WTC11 (cell line): ENCODE measurements around the gene DYNLL2. TPM values are rescaled to one million over a fixed set of nuclear protein-coding genes. Genes with fewer than 3 reads are reported as not detected.

ENCODE experiments used
- ATAC-seq: fragments of 200-7000 bp; cut with Tn5 transposase; 2 replicates; pipeline ENCODE4 v1.10.0; 2021; ENCODE audit warnings: mild to moderate bottlenecking, moderate library complexity
- CTCF ChIA-PET: fragments of 300-600 bp; sonication (Branson Sonifier 250); formaldehyde crosslinking; loops from one replicate; lab custom pipeline; 2021; ENCODE audit warnings: antibody characterized with exemption; lab: Charles Lee
- POLR2A ChIA-PET: fragments of 350-600 bp; sonication (Branson Sonifier 250); formaldehyde crosslinking; loops from one replicate; lab custom pipeline; 2021; ENCODE audit warnings: antibody characterized with exemption; lab: Charles Lee
- DNase-seq: peaks from one replicate; pipeline ENCODE4 v3.0.0; 2021; ENCODE audit warnings: low spot score
- H3K27ac Mint-ChIP-seq: 2 replicates; pipeline ENCODE4 v1.8.0; 2021; ENCODE audit warnings: mixed read lengths
- H3K27me3 Mint-ChIP-seq: 2 replicates; pipeline ENCODE4 v1.8.0; 2021; ENCODE audit warnings: low read depth, mild to moderate bottlenecking, moderate library complexity, mixed read lengths
- H3K36me3 Mint-ChIP-seq: 2 replicates; pipeline ENCODE4 v1.8.0; 2021; ENCODE audit warnings: mixed read lengths
- H3K4me1 Mint-ChIP-seq: 2 replicates; pipeline ENCODE4 v1.8.0; 2022; ENCODE audit warnings: mixed read lengths
- H3K4me3 Mint-ChIP-seq: 2 replicates; pipeline ENCODE4 v1.8.0; 2021; ENCODE audit warnings: mild to moderate bottlenecking, moderate library complexity, mixed read lengths
- H3K9me3 Mint-ChIP-seq: 2 replicates; pipeline ENCODE4 v1.8.0; 2021; ENCODE audit warnings: mixed read lengths
- ATF1 ChIP-seq: sonication (generic); formaldehyde crosslinking; IDR thresholded peaks from 2 replicates; pipeline ENCODE4 v1.8.1; 2023; ENCODE audit warnings: mild to moderate bottlenecking, moderate library complexity, missing genetic modification reagents
- E2F1 ChIP-seq: sonication (generic); formaldehyde crosslinking; IDR thresholded peaks from 2 replicates; pipeline ENCODE4 v1.8.0; 2022; ENCODE audit warnings: mild to moderate bottlenecking, missing genetic modification reagents
- EMX1 ChIP-seq: fragments of 250-450 bp; sonication (Bioruptor Pico); IDR thresholded peaks from 2 replicates; pipeline ENCODE4 v1.8.0; 2021; ENCODE audit warnings: mild to moderate bottlenecking
- GRHL2 ChIP-seq: fragments of 250-450 bp; sonication (Bioruptor Pico); IDR thresholded peaks from 2 replicates; pipeline ENCODE4 v1.8.0; 2022; ENCODE audit warnings: mild to moderate bottlenecking, moderate library complexity; ENCODE audit not compliant: insufficient replicate concordance, severe bottlenecking
- IRF2 ChIP-seq: sonication (generic); formaldehyde crosslinking; IDR thresholded peaks from 2 replicates; pipeline ENCODE4 v1.8.0; 2022; ENCODE audit warnings: low read depth, missing genetic modification reagents, borderline replicate concordance
- JAZF1 ChIP-seq: fragments of 250-450 bp; sonication (Bioruptor Pico); IDR thresholded peaks from 2 replicates; pipeline ENCODE4 v1.9.0; 2021; ENCODE audit warnings: moderate library complexity, mild to moderate bottlenecking, inconsistent platforms
- NR1H2 ChIP-seq: sonication (generic); formaldehyde crosslinking; IDR thresholded peaks from 2 replicates; pipeline ENCODE4 v1.9.0; 2021; ENCODE audit warnings: mild to moderate bottlenecking, moderate library complexity, missing genetic modification reagents
- NR2C2 ChIP-seq: sonication (generic); formaldehyde crosslinking; IDR thresholded peaks from 2 replicates; pipeline ENCODE4 v1.8.0; 2022; ENCODE audit warnings: mild to moderate bottlenecking, missing genetic modification reagents
- OVOL2 ChIP-seq: fragments of 250-450 bp; sonication (Bioruptor Pico); IDR thresholded peaks from 2 replicates; pipeline ENCODE4 v1.9.0; 2021; ENCODE audit warnings: mild to moderate bottlenecking, borderline replicate concordance
- RELA ChIP-seq: sonication (generic); formaldehyde crosslinking; IDR thresholded peaks from 2 replicates; pipeline ENCODE4 v1.8.1; 2022; ENCODE audit warnings: missing genetic modification reagents, mild to moderate bottlenecking, borderline replicate concordance
- SOX15 ChIP-seq: fragments of 250-450 bp; sonication (Bioruptor Pico); IDR thresholded peaks from 2 replicates; pipeline ENCODE4 v1.9.0; 2021; ENCODE audit warnings: mild to moderate bottlenecking
- TP53 ChIP-seq: sonication (generic); formaldehyde crosslinking; IDR thresholded peaks from 2 replicates; pipeline ENCODE4 v1.8.1; 2023; ENCODE audit warnings: mild to moderate bottlenecking, missing genetic modification reagents
- ZBTB21 ChIP-seq: sonication (generic); formaldehyde crosslinking; IDR thresholded peaks from 2 replicates; pipeline ENCODE4 v1.8.1; 2023; ENCODE audit warnings: mild to moderate bottlenecking, missing genetic modification reagents, borderline replicate concordance
- ZNF138 ChIP-seq: sonication (generic); formaldehyde crosslinking; conservative IDR thresholded peaks from 2 replicates; pipeline ENCODE4 v1.8.1; 2022; ENCODE audit warnings: mild to moderate bottlenecking, moderate library complexity, missing genetic modification reagents
- ZNF219 ChIP-seq: sonication (generic); formaldehyde crosslinking; IDR thresholded peaks from 2 replicates; pipeline ENCODE4 v1.8.0; 2023; ENCODE audit warnings: missing genetic modification reagents, mild to moderate bottlenecking, borderline replicate concordance
- ZNF281 ChIP-seq: sonication (generic); formaldehyde crosslinking; IDR thresholded peaks from 2 replicates; pipeline ENCODE4 v1.8.0; 2023; ENCODE audit warnings: mild to moderate bottlenecking, missing genetic modification reagents
- ZNF317 ChIP-seq: sonication (generic); formaldehyde crosslinking; IDR thresholded peaks from 2 replicates; pipeline ENCODE4 v1.8.1; 2023; ENCODE audit warnings: low read depth, mild to moderate bottlenecking, moderate library complexity, missing genetic modification reagents, borderline replicate concordance
- ZNF396 ChIP-seq: fragments of 250-450 bp; sonication (Bioruptor Pico); IDR thresholded peaks from 2 replicates; pipeline ENCODE4 v1.8.0; 2021; ENCODE audit warnings: mild to moderate bottlenecking, moderate library complexity, borderline replicate concordance
- ZNF416 ChIP-seq: fragments of 250-450 bp; sonication (Bioruptor Pico); IDR thresholded peaks from 2 replicates; pipeline ENCODE4 v1.9.0; 2021; ENCODE audit warnings: mild to moderate bottlenecking, inconsistent platforms
- ZSCAN18 ChIP-seq: fragments of 250-450 bp; sonication (Bioruptor Pico); IDR thresholded peaks from 2 replicates; pipeline ENCODE4 v2.1.2; 2022; ENCODE audit warnings: mild to moderate bottlenecking, moderate library complexity
- total RNA-seq: library from RNA; stranded (reverse); gene quantifications from 3 replicates; pipeline ENCODE4 v1.2.3, GENCODE V29; 2021
- TF ChIP-seq, protein P1 (sequence below): sonication (generic); formaldehyde crosslinking; IDR thresholded peaks from 2 replicates; pipeline ENCODE4 v1.8.0; 2023; ENCODE audit warnings: missing genetic modification reagents
- TF ChIP-seq, protein P2 (sequence below): sonication (generic); formaldehyde crosslinking; IDR thresholded peaks from 2 replicates; pipeline ENCODE4 v1.8.1; 2022; ENCODE audit warnings: mild to moderate bottlenecking, missing genetic modification reagents, moderate library complexity, borderline replicate concordance
- TF ChIP-seq, protein P3 (sequence below): sonication (generic); formaldehyde crosslinking; IDR thresholded peaks from 2 replicates; pipeline ENCODE4 v1.8.1; 2022; ENCODE audit warnings: low read depth, missing genetic modification reagents, borderline replicate concordance

DYNLL2 gene
- total RNA-seq, 1 experiment from 2014 or later: 34.6 TPM

DNA sequence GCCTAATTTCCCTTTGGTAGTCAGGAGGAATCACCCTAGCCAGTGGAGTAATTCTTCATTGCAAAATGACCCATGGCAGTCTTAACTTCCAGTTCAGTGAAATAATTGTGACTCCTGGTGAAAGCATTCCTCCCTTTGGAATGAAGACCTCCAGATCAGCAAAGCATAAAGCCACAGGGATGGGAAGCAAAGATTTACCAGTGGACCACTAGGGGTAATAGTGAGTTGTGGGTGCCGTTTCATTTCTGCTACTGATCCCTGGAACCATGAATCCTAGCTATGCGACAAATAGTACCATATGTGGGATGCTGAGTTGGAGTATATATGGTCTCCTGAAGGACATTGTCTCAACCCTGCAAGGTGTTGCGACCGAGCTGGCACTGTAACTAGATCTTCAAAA is 13.7 kb downstream of the DYNLL2 start (continued):
- no peak for TF ChIP-seq ZNF138
- TF ChIP-seq, protein P1, sequence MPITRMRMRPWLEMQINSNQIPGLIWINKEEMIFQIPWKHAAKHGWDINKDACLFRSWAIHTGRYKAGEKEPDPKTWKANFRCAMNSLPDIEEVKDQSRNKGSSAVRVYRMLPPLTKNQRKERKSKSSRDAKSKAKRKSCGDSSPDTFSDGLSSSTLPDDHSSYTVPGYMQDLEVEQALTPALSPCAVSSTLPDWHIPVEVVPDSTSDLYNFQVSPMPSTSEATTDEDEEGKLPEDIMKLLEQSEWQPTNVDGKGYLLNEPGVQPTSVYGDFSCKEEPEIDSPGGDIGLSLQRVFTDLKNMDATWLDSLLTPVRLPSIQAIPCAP (CRISPR knock-in tag): no peak

GRCh38 chr17:58097384-58098088 is 14.3 kb downstream of the DYNLL2 start:
- Mint-ChIP-seq H3K27ac (no peak overlapping the region), H3K4me3 (no peak overlapping the region), H3K36me3 (peaks cover 4% of the 10 kb centered on the region), H3K9me3 (no peaks in the 10 kb centered on the region), H3K4me1 (no peaks in the 10 kb centered on the region), H3K27me3 (no peaks in the 10 kb centered on the region)
- ChIA-PET CTCF (interaction anchor here (0.6 to 2.2 kb wide), 3 partner anchors 53 to 102 kb away, joined by 3 to 7 read pairs (median 3); partner anchors contain the start of gene SRSF1), POLR2A (no interaction called here)
- ATAC-seq (no peak), DNase-seq (no peak)
- TF ChIP-seq, protein P2, sequence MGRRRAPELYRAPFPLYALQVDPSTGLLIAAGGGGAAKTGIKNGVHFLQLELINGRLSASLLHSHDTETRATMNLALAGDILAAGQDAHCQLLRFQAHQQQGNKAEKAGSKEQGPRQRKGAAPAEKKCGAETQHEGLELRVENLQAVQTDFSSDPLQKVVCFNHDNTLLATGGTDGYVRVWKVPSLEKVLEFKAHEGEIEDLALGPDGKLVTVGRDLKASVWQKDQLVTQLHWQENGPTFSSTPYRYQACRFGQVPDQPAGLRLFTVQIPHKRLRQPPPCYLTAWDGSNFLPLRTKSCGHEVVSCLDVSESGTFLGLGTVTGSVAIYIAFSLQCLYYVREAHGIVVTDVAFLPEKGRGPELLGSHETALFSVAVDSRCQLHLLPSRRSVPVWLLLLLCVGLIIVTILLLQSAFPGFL (CRISPR knock-in tag): no peak
- TF ChIP-seq GRHL2 (CRISPR knock-in tag): no peak
- TF ChIP-seq, protein P3, sequence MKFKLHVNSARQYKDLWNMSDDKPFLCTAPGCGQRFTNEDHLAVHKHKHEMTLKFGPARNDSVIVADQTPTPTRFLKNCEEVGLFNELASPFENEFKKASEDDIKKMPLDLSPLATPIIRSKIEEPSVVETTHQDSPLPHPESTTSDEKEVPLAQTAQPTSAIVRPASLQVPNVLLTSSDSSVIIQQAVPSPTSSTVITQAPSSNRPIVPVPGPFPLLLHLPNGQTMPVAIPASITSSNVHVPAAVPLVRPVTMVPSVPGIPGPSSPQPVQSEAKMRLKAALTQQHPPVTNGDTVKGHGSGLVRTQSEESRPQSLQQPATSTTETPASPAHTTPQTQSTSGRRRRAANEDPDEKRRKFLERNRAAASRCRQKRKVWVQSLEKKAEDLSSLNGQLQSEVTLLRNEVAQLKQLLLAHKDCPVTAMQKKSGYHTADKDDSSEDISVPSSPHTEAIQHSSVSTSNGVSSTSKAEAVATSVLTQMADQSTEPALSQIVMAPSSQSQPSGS: no peak
- no peak for TF ChIP-seq ZSCAN18
- TF ChIP-seq TP53 (CRISPR knock-in tag): no peak
- no peak for TF ChIP-seq IRF2
- no peak for TF ChIP-seq SOX15
- TF ChIP-seq ZNF281 (CRISPR knock-in tag): no peak
- TF ChIP-seq ZNF396 (CRISPR knock-in tag): no peak
- no peak for TF ChIP-seq E2F1 (CRISPR knock-in tag)
- no peak for TF ChIP-seq RELA (CRISPR knock-in tag)
- no peak for TF ChIP-seq NR2C2 (CRISPR knock-in tag)

GRCh38 chr17:58100506-58100905 is 17.3 kb downstream of the DYNLL2 start:
- CTCF ChIA-PET: interaction anchor here (1.8 kb wide), 1 partner anchor 12 kb away, joined by 5 read pairs; no protein-coding TSS in a partner anchor
- POLR2A ChIA-PET: no interaction called here
- DNase-seq (no peak), ATAC-seq (no peak)
- Mint-ChIP-seq H3K4me1 (no peaks in the 10 kb centered on the region), H3K36me3 (no peaks in the 10 kb centered on the region), H3K27me3 (no peaks in the 10 kb centered on the region), H3K9me3 (no peaks in the 10 kb centered on the region), H3K27ac (no peak overlapping the region), H3K4me3 (no peak overlapping the region)
- TF ChIP-seq ATF1 (CRISPR knock-in tag) (no peak), OVOL2 (CRISPR knock-in tag) (no peak), EMX1 (no peak), NR1H2 (CRISPR knock-in tag) (no peak), SOX15 (no peak), JAZF1 (no peak), ZNF317 (CRISPR knock-in tag) (no peak), ZNF219 (CRISPR knock-in tag) (no peak), ZNF416 (no peak), ZSCAN18 (no peak), ZBTB21 (CRISPR knock-in tag) (no peak), IRF2 (no peak), NR2C2 (CRISPR knock-in tag) (no peak)
